DMS53 treated with DMSO at 0.1 percent for 48 hours (cell line): ENCODE measurements around the gene STXBP2.

Experiments
- DNase-seq: peaks from one replicate; lab custom pipeline; 2025; ENCODE audit not compliant: unreplicated experiment; lab: John Stamatoyannopoulos, UW

STXBP2 gene

GRCh38 chr19:7677669-7678311 is 40.9 kb downstream of the STXBP2 start:
- DNase-seq: no peak

GRCh38 chr19:7678971-7679751 is 42.3 kb downstream of the STXBP2 start:
- peak; percentile 11 for DNase-seq

- no peak for DNase-seq
Observed at GRCh38 chr19:7679771-7680605, 43.1 kb downstream of the STXBP2 start.

GRCh38 chr19:7680606-7681339 is 43.9 kb downstream of the STXBP2 start, which contains the start of gene TRAPPC5:
Gene TRAPPC5, plus strand, starts transcription at chr19:7680833. Its CDS starts 1,421 bp downstream, at chr19:7682254.
- DNase-seq: peak; percentile 54

GRCh38 chr19:7681340-7682174 is 44.6 kb downstream of the STXBP2 start:
- no peak for DNase-seq

GRCh38 chr19:7682175-7682855 is 45.4 kb downstream of the STXBP2 start:
- DNase-seq: no peak

- no peak for DNase-seq
Observed at GRCh38 chr19:7685546-7686445, 48.9 kb downstream of the STXBP2 start.

- no peak for DNase-seq
Observed at GRCh38 chr19:7687177-7687576, 50.3 kb downstream of the STXBP2 start.

- DNase-seq: no peak
Observed at GRCh38 chr19:7689165-7689564, 52.3 kb downstream of the STXBP2 start.

GRCh38 chr19:7690779-7691258 is 53.9 kb downstream of the STXBP2 start:
- no peak for DNase-seq

- DNase-seq: no peak
Observed at GRCh38 chr19:7691497-7691896, 54.6 kb downstream of the STXBP2 start.

- DNase-seq: no peak
Observed at GRCh38 chr19:7692417-7693088, 55.6 kb downstream of the STXBP2 start.

- DNase-seq: no peak
Observed at GRCh38 chr19:7694499-7694898, 57.6 kb downstream of the STXBP2 start.
